Stomach smooth muscle (tissue), 2 donors: ENCODE data around the gene CLEC6A.

Source experiments
- H3K27ac ChIP-seq: one replicate; pipeline ENCODE4 v1.7.0; 2013; ENCODE audit warnings: mild to moderate bottlenecking, low read length, inconsistent platforms
- H3K27me3 ChIP-seq, 2 donors: one replicate each; pipeline ENCODE4 v1.7.0; 2013; ENCODE audit warnings: low read length in 2 of 2; ENCODE audit not compliant: insufficient read depth in 2 of 2, control insufficient read depth in 1 of 2
- H3K36me3 ChIP-seq, 2 donors: one replicate each; pipeline ENCODE4 v1.7.0; 2013; ENCODE audit warnings: low read length in 2 of 2; ENCODE audit not compliant: control insufficient read depth in 2 of 2, insufficient read depth in 2 of 2
- H3K4me1 ChIP-seq: one replicate; pipeline ENCODE4 v1.7.0; 2013; ENCODE audit warnings: low read length; ENCODE audit not compliant: control insufficient read depth, insufficient read depth
- H3K4me3 ChIP-seq, 2 donors: one replicate each; pipeline ENCODE4 v1.7.0; 2013; ENCODE audit warnings: low read length in 2 of 2
- H3K9ac ChIP-seq, 2 donors: one replicate each; pipeline ENCODE4 v1.7.0; 2013; ENCODE audit warnings: low read length in 2 of 2, mild to moderate bottlenecking in 1 of 2
- H3K9me3 ChIP-seq, 2 donors: one replicate each; pipeline ENCODE4 v1.7.0; 2013; ENCODE audit warnings: low read length in 2 of 2; ENCODE audit not compliant: control insufficient read depth in 2 of 2
- donor health status: healthy.
- donor health status: Pancreatic carcinoma.

The CLEC6A gene

DNA sequence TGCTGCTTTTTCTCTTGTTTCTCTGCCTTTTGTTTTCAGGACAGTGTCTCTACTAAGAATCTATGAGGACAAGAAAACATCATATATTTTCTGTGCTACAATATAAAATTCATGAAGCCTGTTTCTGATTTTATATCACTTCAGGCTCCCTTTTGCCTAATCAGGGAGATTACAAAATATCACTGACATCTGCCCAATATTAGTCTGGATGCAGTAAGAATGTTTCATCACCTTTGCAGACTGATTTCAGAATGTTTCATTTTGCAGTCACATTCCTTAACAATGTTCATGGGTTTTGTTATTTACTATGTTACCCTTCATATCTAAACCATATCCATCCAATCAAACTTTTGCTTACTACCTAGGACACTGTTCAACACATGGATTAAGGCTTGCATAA lies 491 bp upstream of the CLEC6A start:
- Histone ChIP-seq H3K9me3 (no peaks in the 10 kb centered on the region), H3K27ac (no peak overlapping the region), H3K27me3 (no peaks in the 10 kb centered on the region), H3K4me1 (no peaks in the 10 kb centered on the region), H3K4me3 (no peak overlapping the region), H3K36me3 (no peaks in the 10 kb centered on the region), H3K9ac (no peak overlapping the region)

GRCh38 chr12:8461426-8461825 lies 5.7 kb downstream of the CLEC6A start:
- H3K4me1 ChIP-seq = no peaks in the 10 kb centered on the region
- no peaks in the 10 kb centered on the region for H3K9me3 ChIP-seq

GRCh38 chr12:8465301-8465996 lies 9.7 kb downstream of the CLEC6A start:
- no peaks in the 10 kb centered on the region for H3K4me1 ChIP-seq
- H3K9ac ChIP-seq = no peak overlapping the region
- H3K27ac ChIP-seq = no peak overlapping the region
- H3K36me3 ChIP-seq = no peaks in the 10 kb centered on the region
- H3K4me3 ChIP-seq = no peak overlapping the region
- H3K27me3 ChIP-seq = no peaks in the 10 kb centered on the region
- H3K9me3 ChIP-seq = no peaks in the 10 kb centered on the region

More at GRCh38 chr12:8461426-8461825, 5.7 kb downstream of the CLEC6A start:
- Histone ChIP-seq H3K36me3 (no peaks in the 10 kb centered on the region), H3K9ac (no peak overlapping the region), H3K27me3 (no peaks in the 10 kb centered on the region), H3K27ac (no peak overlapping the region), H3K4me3 (no peak overlapping the region)

DNA sequence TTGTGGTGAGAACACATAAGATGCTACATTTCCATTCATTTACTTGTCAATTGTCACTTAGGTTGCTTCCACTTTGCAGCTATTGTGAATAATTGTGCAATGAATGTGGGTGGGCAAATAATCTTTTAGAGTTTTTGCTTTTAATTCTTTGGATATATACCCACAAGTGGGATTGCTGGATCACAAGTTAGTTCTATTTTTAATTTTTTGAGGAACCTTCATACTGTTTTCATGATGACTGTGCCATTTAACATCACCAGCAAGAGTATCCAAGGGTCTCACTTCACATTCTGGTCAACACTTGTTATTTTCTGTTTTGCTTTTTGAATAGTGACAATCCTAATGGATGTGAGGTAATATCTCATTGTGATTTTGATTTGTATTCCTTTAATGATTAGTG lies 10.5 kb downstream of the CLEC6A start:
- Histone ChIP-seq H3K9me3 (no peaks in the 10 kb centered on the region), H3K36me3 (no peaks in the 10 kb centered on the region), H3K27me3 (no peaks in the 10 kb centered on the region), H3K27ac (no peak overlapping the region), H3K9ac (no peak overlapping the region), H3K4me1 (no peaks in the 10 kb centered on the region), H3K4me3 (no peak overlapping the region)

DNA sequence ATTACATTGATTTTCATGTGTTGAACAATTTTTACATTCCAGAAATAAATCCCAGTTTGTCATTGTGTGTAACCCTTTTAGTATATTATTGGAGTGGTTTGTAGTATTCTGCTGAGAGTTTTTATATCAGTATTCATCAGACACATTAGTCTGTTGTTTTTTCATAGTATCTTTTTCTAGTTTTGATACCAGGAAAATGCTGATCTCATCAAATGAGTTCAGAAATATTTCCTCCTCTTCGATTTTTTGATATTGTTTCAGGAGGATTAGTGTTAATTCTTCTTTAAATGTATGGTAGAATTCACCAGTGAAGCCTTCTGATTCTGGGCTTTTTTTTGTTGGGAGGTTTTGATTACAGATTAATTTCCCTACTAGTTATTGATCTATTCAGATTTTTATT lies 15.3 kb downstream of the CLEC6A start:
- H3K27ac ChIP-seq = no peak overlapping the region
- no peak overlapping the region for H3K4me3 ChIP-seq
- no peaks in the 10 kb centered on the region for H3K9me3 ChIP-seq
- no peak overlapping the region for H3K9ac ChIP-seq
- H3K36me3 ChIP-seq = no peaks in the 10 kb centered on the region
- H3K27me3 ChIP-seq = no peaks in the 10 kb centered on the region
- no peaks in the 10 kb centered on the region for H3K4me1 ChIP-seq

DNA sequence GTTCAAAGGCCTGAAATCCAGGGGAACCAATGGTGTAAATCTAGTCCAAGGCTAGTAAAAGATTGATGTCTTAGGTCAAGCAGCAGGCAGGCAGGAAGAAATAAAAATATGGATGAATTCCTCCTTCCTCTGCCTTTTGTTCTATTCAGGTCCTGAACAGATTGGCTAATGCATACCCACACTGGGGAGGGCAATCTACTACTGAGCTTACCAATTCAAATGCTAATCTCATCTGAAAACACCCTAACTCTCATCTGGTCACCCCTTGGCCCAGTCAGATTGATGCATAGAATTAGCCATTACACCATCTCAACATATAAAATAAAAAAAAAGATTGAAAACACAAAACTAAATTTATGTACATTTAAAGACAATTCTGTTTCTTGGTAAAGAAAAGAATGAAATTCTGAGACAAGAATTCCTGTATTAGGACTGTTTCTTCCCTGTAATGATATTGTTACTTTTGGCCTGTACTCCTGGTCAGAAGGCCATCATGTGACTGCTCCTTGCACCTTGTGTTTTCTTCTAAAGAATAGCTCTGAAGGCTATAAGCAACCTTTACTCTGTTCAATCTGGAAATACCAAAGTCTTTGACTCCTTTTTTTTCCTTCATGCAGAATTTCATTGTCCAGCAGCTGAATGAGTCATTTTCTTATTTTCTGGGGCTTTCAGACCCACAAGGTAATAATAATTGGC lies 19.9 kb downstream of the CLEC6A start:
- H3K9ac ChIP-seq = no peak overlapping the region
- H3K4me1 ChIP-seq = no peaks in the 10 kb centered on the region
- no peak overlapping the region for H3K27ac ChIP-seq
- H3K4me3 ChIP-seq = no peak overlapping the region
- no peaks in the 10 kb centered on the region for H3K9me3 ChIP-seq
- no peaks in the 10 kb centered on the region for H3K36me3 ChIP-seq
- no peaks in the 10 kb centered on the region for H3K27me3 ChIP-seq

DNA sequence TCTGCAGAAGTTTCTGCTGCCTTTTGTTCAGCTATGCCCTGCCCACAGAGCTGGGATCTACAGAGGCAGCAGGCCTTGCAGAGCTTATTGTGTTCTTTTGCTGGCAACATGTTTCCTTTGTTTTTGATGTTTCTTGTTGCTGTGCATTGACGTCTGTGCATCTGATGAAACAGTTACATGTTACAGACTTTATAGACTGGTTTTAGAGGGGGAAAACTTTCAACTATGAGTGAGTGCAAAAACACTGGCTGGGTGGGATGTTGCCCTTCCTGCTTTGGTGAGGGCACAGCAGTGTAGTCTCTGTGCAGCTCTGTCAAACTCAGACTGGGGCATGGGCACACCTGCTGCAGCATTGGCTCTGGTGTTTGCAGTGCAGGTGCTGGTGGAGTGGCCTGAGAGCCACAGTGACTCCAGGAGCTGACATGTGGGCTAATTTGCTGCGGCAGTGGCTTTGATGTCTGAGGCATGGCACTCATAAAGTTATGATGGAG lies 26.9 kb downstream of the CLEC6A start:
- Histone ChIP-seq H3K27ac (no peak overlapping the region), H3K9ac (no peak overlapping the region), H3K27me3 (no peaks in the 10 kb centered on the region), H3K9me3 (peaks cover 0 to 2% of the 10 kb centered on the region in 2 donors), H3K4me3 (no peak overlapping the region), H3K4me1 (no peaks in the 10 kb centered on the region), H3K36me3 (no peaks in the 10 kb centered on the region)

GRCh38 chr12:8483079-8483478 lies 27.3 kb downstream of the CLEC6A start:
- Histone ChIP-seq H3K9ac (no peak overlapping the region), H3K27me3 (no peaks in the 10 kb centered on the region), H3K36me3 (no peaks in the 10 kb centered on the region), H3K4me1 (no peaks in the 10 kb centered on the region), H3K9me3 (peaks cover 0 to 2% of the 10 kb centered on the region in 2 donors), H3K27ac (no peak overlapping the region), H3K4me3 (no peak overlapping the region)

GRCh38 chr12:8491646-8492530 lies 36.1 kb downstream of the CLEC6A start:
- H3K27ac ChIP-seq = no peak overlapping the region
- no peaks in the 10 kb centered on the region for H3K9me3 ChIP-seq
- no peak overlapping the region for H3K9ac ChIP-seq
- H3K36me3 ChIP-seq = no peaks in the 10 kb centered on the region
- no peak overlapping the region for H3K4me3 ChIP-seq
- no peaks in the 10 kb centered on the region for H3K27me3 ChIP-seq
- no peaks in the 10 kb centered on the region for H3K4me1 ChIP-seq

DNA sequence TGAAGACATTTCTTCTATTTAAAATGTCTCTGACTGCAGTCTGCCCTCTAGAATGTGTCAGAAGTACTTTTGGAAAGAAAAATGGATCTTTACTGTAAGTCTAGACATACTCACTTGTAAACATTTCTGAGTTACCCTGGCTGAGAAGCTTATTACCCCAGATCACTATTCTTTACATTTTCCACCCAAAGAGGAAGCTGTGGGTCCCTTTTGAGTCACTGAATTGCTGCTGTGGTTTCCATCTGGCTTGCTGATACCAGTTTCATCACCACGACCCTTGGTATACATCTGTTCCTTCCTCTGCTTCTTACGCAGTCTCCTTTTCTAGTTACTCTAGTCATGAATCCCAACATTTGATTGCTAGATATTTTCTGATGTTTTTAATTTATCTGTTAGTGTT lies 37.3 kb downstream of the CLEC6A start:
- no peak overlapping the region for H3K27ac ChIP-seq
- no peaks in the 10 kb centered on the region for H3K9me3 ChIP-seq
- no peak overlapping the region for H3K9ac ChIP-seq
- no peaks in the 10 kb centered on the region for H3K36me3 ChIP-seq
- no peaks in the 10 kb centered on the region for H3K27me3 ChIP-seq
- no peaks in the 10 kb centered on the region for H3K4me1 ChIP-seq
- no peak overlapping the region for H3K4me3 ChIP-seq
